Measurements from ENCODE around the gene MAGIX.

GRCh38 chrX:49139713-49140112, 22.8 kb upstream of the MAGIX start:
- TF ChIP-seq CTCF (IDR thresholded peaks at IDR 0.05) (no peak), EP300 (IDR thresholded peaks at IDR 0.05) (no peak), POLR2A (IDR thresholded peaks at IDR 0.05) (no peak), POLR2AphosphoS5 (IDR thresholded peaks at IDR 0.05) (no peak)

All from gastroesophageal sphincter (tissue), 3 donors.